ENCODE measurements around the gene C2CD2.

C2CD2 gene

GRCh38 chr21:41903559-41904351 lies 50.1 kb downstream of the C2CD2 start:
- DNase-seq = no peak

- no peak for DNase-seq
Measured at GRCh38 chr21:41902946-41903345, 50.9 kb downstream of the C2CD2 start.

- DNase-seq = no peak
Measured at GRCh38 chr21:41901782-41902181, 52.0 kb downstream of the C2CD2 start.

GRCh38 chr21:41901099-41901498 lies 52.7 kb downstream of the C2CD2 start:
- no peak for DNase-seq

GRCh38 chr21:41900401-41900800 lies 53.4 kb downstream of the C2CD2 start:
- DNase-seq = no peak

- DNase-seq = no peak
Measured at GRCh38 chr21:41899426-41900202, 54.2 kb downstream of the C2CD2 start.

GRCh38 chr21:41898998-41899397 lies 54.8 kb downstream of the C2CD2 start:
- no peak for DNase-seq

GRCh38 chr21:41897700-41898099 lies 56.1 kb downstream of the C2CD2 start:
- DNase-seq = no peak

- no peak for DNase-seq
Measured at GRCh38 chr21:41897047-41897669, 56.7 kb downstream of the C2CD2 start.

- DNase-seq = no peak
Measured at GRCh38 chr21:41895643-41896493, 58.0 kb downstream of the C2CD2 start.

GRCh38 chr21:41894922-41895557 lies 58.8 kb downstream of the C2CD2 start:
- DNase-seq = no peak

GRCh38 chr21:41894511-41894910 lies 59.3 kb downstream of the C2CD2 start:
- DNase-seq = no peak

GRCh38 chr21:41892726-41893125 lies 61.1 kb downstream of the C2CD2 start:
- DNase-seq = no peak

GRCh38 chr21:41891132-41891531 lies 62.7 kb downstream of the C2CD2 start:
- DNase-seq = no peak

- DNase-seq = no peak
Measured at GRCh38 chr21:41890355-41890754, 63.5 kb downstream of the C2CD2 start.

GRCh38 chr21:41888749-41889376 lies 65.0 kb downstream of the C2CD2 start:
- DNase-seq = no peak

- DNase-seq = no peak
Measured at GRCh38 chr21:41887667-41888066, 66.2 kb downstream of the C2CD2 start.

- DNase-seq = no peak
Measured at GRCh38 chr21:41886328-41886727, 67.5 kb downstream of the C2CD2 start.

GRCh38 chr21:41885341-41886024 lies 68.3 kb downstream of the C2CD2 start:
- DNase-seq = no peak

GRCh38 chr21:41884501-41885030 lies 69.3 kb downstream of the C2CD2 start:
- no peak for DNase-seq

GRCh38 chr21:41883582-41883981 lies 70.2 kb downstream of the C2CD2 start:
- DNase-seq = no peak
